GM15510 (cell line): ENCODE data around the gene LRG1.

Experiments used
- POLR2A ChIP-seq: IDR thresholded peaks from 3 replicates; pipeline ENCODE4 v1.6.1; 2011; ENCODE audit warnings: borderline replicate concordance; ENCODE audit not compliant: insufficient read length; ENCODE audit errors: extremely low read depth

The LRG1 gene

GRCh38 chr19:4539693-4540581 is at the start of gene LRG1:
TSS of gene LRG1 (minus strand) at chr19:4540036. CDS start at chr19:4540013, 23 bp downstream.
- TF ChIP-seq POLR2A: no peak

GRCh38 chr19:4588291-4588761 is 48.5 kb upstream of the LRG1 start:
- TF ChIP-seq POLR2A: no peak

- no peak for TF ChIP-seq POLR2A
Observed at GRCh38 chr19:4587527-4587926, 47.7 kb upstream of the LRG1 start.

GRCh38 chr19:4586691-4587090 is 46.9 kb upstream of the LRG1 start:
- TF ChIP-seq POLR2A: no peak

- no peak for TF ChIP-seq POLR2A
Observed at GRCh38 chr19:4586245-4586644, 46.4 kb upstream of the LRG1 start.

GRCh38 chr19:4585556-4585955 is 45.7 kb upstream of the LRG1 start:
- no peak for TF ChIP-seq POLR2A

- TF ChIP-seq POLR2A: no peak
Observed at GRCh38 chr19:4584670-4585460, 45.0 kb upstream of the LRG1 start.

GRCh38 chr19:4583961-4584669 is 44.3 kb upstream of the LRG1 start:
- no peak for TF ChIP-seq POLR2A

- TF ChIP-seq POLR2A: no peak
Observed at GRCh38 chr19:4582980-4583842, 43.4 kb upstream of the LRG1 start.

- no peak for TF ChIP-seq POLR2A
Observed at GRCh38 chr19:4581666-4582553, 42.1 kb upstream of the LRG1 start.

GRCh38 chr19:4580961-4581665 is 41.3 kb upstream of the LRG1 start:
- no peak for TF ChIP-seq POLR2A
